ENCODE measurements around the gene MAPRE2.

MAPRE2 gene

GRCh38 chr18:35040988-35041814 lies at the start of gene MAPRE2:
Gene MAPRE2, plus strand, starts transcription at chr18:35041413. Its CDS starts 127 bp downstream, at chr18:35041540.
- Histone ChIP-seq H3K27ac (ENCODE audit: poor library complexity, severe bottlenecking) (no peak within 1 kb of the TSS), H3K9me3 (ENCODE audit: severe bottlenecking) (no peaks in the 10 kb centered on the region), H3K36me3 (ENCODE audit: low read depth) (no peaks in the 10 kb centered on the region), H3K4me1 (ENCODE audit: insufficient read depth, poor library complexity, severe bottlenecking) (peaks cover 5% of the 10 kb centered on the region), H3K4me3 (ENCODE audit: severe bottlenecking) (peak within 1 kb of the TSS; percentile 49), H3K27me3 (ENCODE audit: insufficient read depth, poor library complexity, severe bottlenecking) (no peaks in the 10 kb centered on the region)
- no peak for TF ChIP-seq CTCF (IDR thresholded peaks at IDR 0.05; ENCODE audit: poor library complexity, severe bottlenecking)
- peak; percentile 94 for ATAC-seq (ENCODE audit: low read depth)
- peak; percentile 94 for DNase-seq (ENCODE audit: low spot score)

- Histone ChIP-seq H3K9me3 (ENCODE audit: severe bottlenecking) (no peaks in the 10 kb centered on the region), H3K4me1 (ENCODE audit: insufficient read depth, poor library complexity, severe bottlenecking) (no peaks in the 10 kb centered on the region), H3K4me3 (ENCODE audit: severe bottlenecking) (no peak overlapping the region), H3K27me3 (ENCODE audit: insufficient read depth, poor library complexity, severe bottlenecking) (no peaks in the 10 kb centered on the region), H3K36me3 (ENCODE audit: low read depth) (no peaks in the 10 kb centered on the region), H3K27ac (ENCODE audit: poor library complexity, severe bottlenecking) (no peak overlapping the region)
- TF ChIP-seq CTCF (IDR thresholded peaks at IDR 0.05; ENCODE audit: poor library complexity, severe bottlenecking) = no peak
- DNase-seq (ENCODE audit: low spot score) (no peak), ATAC-seq (ENCODE audit: low read depth) (peak; percentile 49; the same call in 2 of the 3 replicates)
These were observed 49.7 kb upstream of the MAPRE2 start for GRCh38 chr18:34991561-34991960.

GRCh38 chr18:34993289-34993688 lies 47.9 kb upstream of the MAPRE2 start:
- H3K27ac ChIP-seq (ENCODE audit: poor library complexity, severe bottlenecking) = no peak overlapping the region
- no peak for TF ChIP-seq CTCF (IDR thresholded peaks at IDR 0.05; ENCODE audit: poor library complexity, severe bottlenecking)
- ATAC-seq (ENCODE audit: low read depth) (no peak), DNase-seq (ENCODE audit: low spot score) (no peak)
- H3K4me3 ChIP-seq (ENCODE audit: severe bottlenecking) = no peak overlapping the region
- no peaks in the 10 kb centered on the region for H3K36me3 ChIP-seq (ENCODE audit: low read depth)
- no peaks in the 10 kb centered on the region for H3K27me3 ChIP-seq (ENCODE audit: insufficient read depth, poor library complexity, severe bottlenecking)
- no peaks in the 10 kb centered on the region for H3K4me1 ChIP-seq (ENCODE audit: insufficient read depth, poor library complexity, severe bottlenecking)
- no peaks in the 10 kb centered on the region for H3K9me3 ChIP-seq (ENCODE audit: severe bottlenecking)

GRCh38 chr18:34995746-34996145 lies 45.5 kb upstream of the MAPRE2 start:
- Histone ChIP-seq H3K27ac (ENCODE audit: poor library complexity, severe bottlenecking) (no peak overlapping the region), H3K4me1 (ENCODE audit: insufficient read depth, poor library complexity, severe bottlenecking) (no peaks in the 10 kb centered on the region), H3K4me3 (ENCODE audit: severe bottlenecking) (no peak overlapping the region), H3K9me3 (ENCODE audit: severe bottlenecking) (no peaks in the 10 kb centered on the region), H3K36me3 (ENCODE audit: low read depth) (no peaks in the 10 kb centered on the region), H3K27me3 (ENCODE audit: insufficient read depth, poor library complexity, severe bottlenecking) (no peaks in the 10 kb centered on the region)
- TF ChIP-seq CTCF (IDR thresholded peaks at IDR 0.05; ENCODE audit: poor library complexity, severe bottlenecking) = no peak
- no peak for ATAC-seq (ENCODE audit: low read depth)
- no peak for DNase-seq (ENCODE audit: low spot score)

GRCh38 chr18:34998661-34999060 lies 42.6 kb upstream of the MAPRE2 start:
- DNase-seq (ENCODE audit: low spot score) = no peak
- Histone ChIP-seq H3K9me3 (ENCODE audit: severe bottlenecking) (no peaks in the 10 kb centered on the region), H3K27me3 (ENCODE audit: insufficient read depth, poor library complexity, severe bottlenecking) (peaks cover 2% of the 10 kb centered on the region), H3K36me3 (ENCODE audit: low read depth) (no peaks in the 10 kb centered on the region), H3K27ac (ENCODE audit: poor library complexity, severe bottlenecking) (no peak overlapping the region), H3K4me3 (ENCODE audit: severe bottlenecking) (no peak overlapping the region), H3K4me1 (ENCODE audit: insufficient read depth, poor library complexity, severe bottlenecking) (no peaks in the 10 kb centered on the region)
- no peak for ATAC-seq (ENCODE audit: low read depth)
- TF ChIP-seq CTCF (IDR thresholded peaks at IDR 0.05; ENCODE audit: poor library complexity, severe bottlenecking) = no peak

All from RWPE2 (cell line).